Measurements from ENCODE around the gene COA3.

Gene COA3

DNA sequence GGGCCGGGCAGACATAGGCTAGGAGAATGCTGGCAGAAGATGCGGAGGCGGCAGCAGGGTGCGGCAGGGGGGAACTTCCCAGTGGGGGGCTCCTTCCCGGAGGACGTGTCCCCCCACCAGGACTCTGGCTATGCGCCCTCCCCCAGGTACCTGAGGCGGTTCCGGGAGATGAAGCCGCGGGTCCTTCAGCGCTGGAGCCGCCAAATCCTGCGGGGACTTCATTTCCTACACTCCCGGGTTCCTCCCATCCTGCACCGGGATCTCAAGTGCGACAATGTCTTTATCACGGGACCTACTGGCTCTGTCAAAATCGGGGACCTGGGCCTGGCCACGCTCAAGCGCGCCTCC, 14.7 kb downstream of the COA3 start:
- no peak overlapping the region for H4K91ac ChIP-seq (ENCODE audit: low read depth, low read length, poor library complexity)
- H3K23ac ChIP-seq (ENCODE audit: low read depth, low read length, poor library complexity): no peak overlapping the region
- H2BK12ac ChIP-seq (ENCODE audit: low read length): no peak overlapping the region
- H2AFZ ChIP-seq (ENCODE audit: low read length): no peak overlapping the region
- peaks cover 6 to 14% of the 10 kb centered on the region in 2 donors for H3K36me3 ChIP-seq (replicated peaks in 1 of 2; ENCODE audit: control insufficient read depth in 2 of 2, insufficient read depth in 2 of 2, low read length in 2 of 2)
- DNase-seq (ENCODE audit: low spot score): no peak
- H3K4ac ChIP-seq (ENCODE audit: low read length): no peak overlapping the region
- no peak overlapping the region for H3K27ac ChIP-seq (replicated peaks; ENCODE audit: low read length)
- no peak overlapping the region for H3K4me2 ChIP-seq (ENCODE audit: insufficient read depth, low read length, poor library complexity, severe bottlenecking)
- H3K79me1 ChIP-seq (ENCODE audit: low read depth, low read length): no peaks in the 10 kb centered on the region
- H3K4me1 ChIP-seq (ENCODE audit: control insufficient read depth in 2 of 2, insufficient read depth in 1 of 2, low read depth in 1 of 2, low read length in 2 of 2): peaks cover 0 to 9% of the 10 kb centered on the region in 2 donors
- H3K9ac ChIP-seq (ENCODE audit: low read depth, low read length, poor library complexity): no peak overlapping the region
- no peak overlapping the region for H2BK120ac ChIP-seq (ENCODE audit: low read depth, low read length)
- H3K18ac ChIP-seq (ENCODE audit: low read length): no peak overlapping the region
- no peak overlapping the region for H2BK5ac ChIP-seq (ENCODE audit: low read length)
- no peak overlapping the region for H2BK15ac ChIP-seq (ENCODE audit: low read length)
- H3K14ac ChIP-seq (ENCODE audit: low read length): no peak overlapping the region
- H2AK5ac ChIP-seq (ENCODE audit: low read depth, low read length): no peak overlapping the region
- H3K9me3 ChIP-seq (replicated peaks in 1 of 2; ENCODE audit: control insufficient read depth in 2 of 2, insufficient read depth in 1 of 2, low read depth in 1 of 2, low read length in 2 of 2): no peaks in the 10 kb centered on the region
- no CpG with 5 or more reads among the region's 22 CpGs for WGBS, 2 donors (ENCODE audit: extremely low coverage in 2 of 2, insufficient read length in 2 of 2, insufficient replicate concordance in 1 of 2)
- peaks cover 0 to 25% (median 8%) of the 10 kb centered on the region in 3 experiments for H3K27me3 ChIP-seq (ENCODE audit: control insufficient read depth in 3 of 3, insufficient read depth in 3 of 3, low read depth in 1 of 3, low read length in 3 of 3)
- H3K4me3 ChIP-seq (ENCODE audit: low read length in 2 of 2): no peak overlapping the region
- no peak overlapping the region for H4K8ac ChIP-seq (ENCODE audit: low read depth, low read length)

DNA sequence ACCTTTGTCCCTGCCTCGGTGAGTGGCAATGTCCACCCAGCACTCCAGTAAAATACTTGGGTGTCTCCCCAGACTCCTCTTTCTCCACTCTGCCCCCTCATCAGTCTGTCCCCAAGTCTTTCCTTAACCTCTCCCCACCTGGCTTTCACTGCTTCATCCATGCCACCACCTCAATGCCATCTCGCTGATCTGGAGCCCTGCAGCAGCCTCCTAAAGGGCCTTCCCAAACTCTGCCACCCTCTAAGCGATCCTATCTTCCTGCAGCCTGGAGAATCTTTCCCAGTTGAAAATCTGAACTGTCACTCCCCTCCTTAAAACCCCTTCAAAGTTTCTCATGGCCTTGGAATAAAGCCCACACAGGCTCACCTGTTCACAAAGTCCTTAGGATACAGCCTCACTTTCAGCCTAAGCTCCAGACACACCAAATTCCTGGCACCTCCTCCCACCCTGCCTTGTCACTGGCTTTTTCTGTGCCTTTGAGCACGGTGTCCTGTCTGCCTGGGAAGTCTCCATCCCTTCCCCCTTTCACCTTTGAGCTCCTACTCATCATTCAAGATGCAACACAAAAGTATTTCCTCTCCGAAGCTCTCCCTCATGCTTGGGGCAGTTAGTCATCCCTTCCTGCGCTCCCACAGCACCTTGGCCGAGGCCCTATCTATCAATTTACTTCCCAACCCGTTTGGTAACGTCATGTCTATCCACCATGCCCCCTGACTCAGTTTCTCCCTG, 15.3 kb downstream of the COA3 start:
- Histone ChIP-seq H2BK12ac (ENCODE audit: low read length) (no peak overlapping the region), H3K27me3 (ENCODE audit: control insufficient read depth in 3 of 3, insufficient read depth in 3 of 3, low read depth in 1 of 3, low read length in 3 of 3) (peaks cover 0 to 25% (median 8%) of the 10 kb centered on the region in 3 experiments), H2BK15ac (ENCODE audit: low read length) (peak overlapping the region; percentile 33), H2AFZ (ENCODE audit: low read length) (no peak overlapping the region), H3K27ac (replicated peaks; ENCODE audit: low read length) (no peak overlapping the region), H2BK120ac (ENCODE audit: low read depth, low read length) (no peak overlapping the region), H3K9me3 (replicated peaks in 1 of 2; ENCODE audit: control insufficient read depth in 2 of 2, insufficient read depth in 1 of 2, low read depth in 1 of 2, low read length in 2 of 2) (no peaks in the 10 kb centered on the region), H3K9ac (ENCODE audit: low read depth, low read length, poor library complexity) (no peak overlapping the region), H3K79me1 (ENCODE audit: low read depth, low read length) (no peaks in the 10 kb centered on the region), H3K4me3 (ENCODE audit: low read length in 2 of 2) (no peak overlapping the region), H3K4ac (ENCODE audit: low read length) (no peak overlapping the region), H3K18ac (ENCODE audit: low read length) (no peak overlapping the region), H2BK5ac (ENCODE audit: low read length) (no peak overlapping the region), H3K4me2 (ENCODE audit: insufficient read depth, low read length, poor library complexity, severe bottlenecking) (no peak overlapping the region), H3K14ac (ENCODE audit: low read length) (no peak overlapping the region), H4K8ac (ENCODE audit: low read depth, low read length) (peak overlapping the region; percentile 30), H3K4me1 (ENCODE audit: control insufficient read depth in 2 of 2, insufficient read depth in 1 of 2, low read depth in 1 of 2, low read length in 2 of 2) (peaks cover 0 to 9% of the 10 kb centered on the region in 2 donors), H3K23ac (ENCODE audit: low read depth, low read length, poor library complexity) (no peak overlapping the region), H4K91ac (ENCODE audit: low read depth, low read length, poor library complexity) (peak overlapping the region; percentile 22), H2AK5ac (ENCODE audit: low read depth, low read length) (no peak overlapping the region), H3K36me3 (replicated peaks in 1 of 2; ENCODE audit: control insufficient read depth in 2 of 2, insufficient read depth in 2 of 2, low read length in 2 of 2) (peaks cover 6 to 20% of the 10 kb centered on the region in 2 donors)
- no CpG with 5 or more reads among the region's 9 CpGs for WGBS, 2 donors (ENCODE audit: extremely low coverage in 2 of 2, insufficient read length in 2 of 2, insufficient replicate concordance in 1 of 2)
- DNase-seq (ENCODE audit: low spot score): no peak

DNA sequence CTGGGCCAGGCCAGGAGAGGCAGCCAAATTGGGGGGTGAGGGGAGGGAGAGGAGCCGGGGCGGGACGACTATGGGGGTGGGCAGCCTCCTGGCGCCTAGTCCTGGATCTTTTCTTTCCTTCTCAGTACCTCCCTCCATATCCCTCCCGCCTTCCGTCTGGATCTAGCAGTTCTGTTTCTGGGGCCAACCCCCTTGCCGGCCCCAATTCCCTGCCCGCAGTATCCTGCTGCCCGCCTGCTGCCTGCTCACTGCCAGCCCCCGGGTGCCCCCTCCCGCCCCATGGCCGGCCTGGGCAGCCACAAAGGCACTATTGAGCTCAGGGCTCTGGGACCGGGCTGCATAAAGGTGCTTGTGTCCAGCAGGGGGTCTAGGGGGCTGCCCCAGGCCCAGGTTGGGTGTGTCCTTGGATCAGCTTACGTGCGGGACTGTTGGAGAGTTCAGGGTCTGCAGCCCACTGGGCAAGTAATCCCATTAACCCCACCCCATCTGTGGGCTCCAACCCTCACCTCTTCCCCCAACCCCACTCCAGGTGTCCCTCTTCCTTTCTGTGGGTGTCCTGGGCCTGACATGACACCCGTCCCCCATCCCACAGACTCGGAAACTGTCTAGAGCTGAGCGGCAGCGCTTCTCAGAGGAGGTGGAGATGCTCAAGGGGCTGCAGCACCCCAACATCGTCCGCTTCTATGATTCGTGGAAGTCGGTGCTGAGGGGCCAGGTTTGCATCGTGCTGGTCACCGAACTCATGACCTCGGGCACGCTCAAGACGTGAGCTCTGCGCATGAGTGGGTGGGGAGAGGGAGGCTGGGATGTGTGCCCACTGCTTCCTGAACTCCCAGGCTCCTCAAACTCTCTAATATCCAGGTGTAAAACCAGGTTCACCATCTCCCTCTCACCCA, 16.1 kb downstream of the COA3 start:
- Histone ChIP-seq H2BK5ac (ENCODE audit: low read length) (no peak overlapping the region), H3K18ac (ENCODE audit: low read length) (no peak overlapping the region), H3K23ac (ENCODE audit: low read depth, low read length, poor library complexity) (peak overlapping the region; percentile 65), H3K36me3 (replicated peaks in 1 of 2; ENCODE audit: control insufficient read depth in 2 of 2, insufficient read depth in 2 of 2, low read length in 2 of 2) (peaks cover 11 to 27% of the 10 kb centered on the region in 2 donors), H2AK5ac (ENCODE audit: low read depth, low read length) (peak overlapping the region; percentile 52), H3K4me3 (ENCODE audit: low read length in 2 of 2) (no peak overlapping the region), H4K91ac (ENCODE audit: low read depth, low read length, poor library complexity) (peak overlapping the region; percentile 22), H3K9me3 (replicated peaks in 1 of 2; ENCODE audit: control insufficient read depth in 2 of 2, insufficient read depth in 1 of 2, low read depth in 1 of 2, low read length in 2 of 2) (no peaks in the 10 kb centered on the region), H3K4me2 (ENCODE audit: insufficient read depth, low read length, poor library complexity, severe bottlenecking) (no peak overlapping the region), H3K27me3 (ENCODE audit: control insufficient read depth in 3 of 3, insufficient read depth in 3 of 3, low read depth in 1 of 3, low read length in 3 of 3) (peaks cover 0 to 25% (median 8%) of the 10 kb centered on the region in 3 experiments), H4K8ac (ENCODE audit: low read depth, low read length) (no peak overlapping the region), H3K27ac (replicated peaks; ENCODE audit: low read length) (no peak overlapping the region), H2AFZ (ENCODE audit: low read length) (no peak overlapping the region), H3K4ac (ENCODE audit: low read length) (peak overlapping the region; percentile 23), H2BK120ac (ENCODE audit: low read depth, low read length) (no peak overlapping the region), H3K4me1 (ENCODE audit: control insufficient read depth in 2 of 2, insufficient read depth in 1 of 2, low read depth in 1 of 2, low read length in 2 of 2) (peaks cover 0 to 9% of the 10 kb centered on the region in 2 donors), H3K14ac (ENCODE audit: low read length) (no peak overlapping the region), H3K79me1 (ENCODE audit: low read depth, low read length) (no peaks in the 10 kb centered on the region), H3K9ac (ENCODE audit: low read depth, low read length, poor library complexity) (peak overlapping the region; percentile 50), H2BK15ac (ENCODE audit: low read length) (peak overlapping the region; percentile 33), H2BK12ac (ENCODE audit: low read length) (no peak overlapping the region)
- no peak for DNase-seq (ENCODE audit: low spot score)
- no CpG with 5 or more reads among the region's 29 CpGs for WGBS, 2 donors (ENCODE audit: extremely low coverage in 2 of 2, insufficient read length in 2 of 2, insufficient replicate concordance in 1 of 2)

DNA sequence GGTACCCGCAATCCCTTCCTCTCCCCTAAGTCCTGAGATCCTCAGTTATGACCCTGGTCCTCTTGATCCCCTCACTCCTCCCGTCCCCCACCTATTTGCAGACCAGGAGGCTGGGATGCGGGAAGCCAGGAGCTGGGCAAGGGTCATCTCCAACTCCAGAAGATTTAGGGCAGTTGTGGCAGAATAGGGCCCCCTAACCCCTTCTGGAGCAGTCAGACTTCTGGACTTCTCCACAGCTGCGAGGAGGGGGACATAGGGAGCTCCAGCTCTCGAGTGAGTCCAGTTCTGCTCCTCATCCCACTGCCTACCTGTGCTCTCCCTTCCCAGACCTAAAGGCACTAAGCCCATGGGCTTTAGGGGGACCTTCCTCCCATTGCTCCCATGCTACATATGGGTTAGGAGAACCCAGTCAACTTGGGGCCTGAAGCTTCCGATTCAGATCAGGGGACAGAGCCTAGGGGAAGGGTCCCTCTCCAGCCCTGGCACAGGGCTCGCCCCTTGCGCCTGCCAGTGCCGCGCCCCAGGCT, 16.8 kb downstream of the COA3 start:
- no peak overlapping the region for H2BK5ac ChIP-seq (ENCODE audit: low read length)
- no CpG with 5 or more reads among the region's 10 CpGs for WGBS, 2 donors (ENCODE audit: extremely low coverage in 2 of 2, insufficient read length in 2 of 2, insufficient replicate concordance in 1 of 2)
- H3K27me3 ChIP-seq (ENCODE audit: control insufficient read depth in 3 of 3, insufficient read depth in 3 of 3, low read depth in 1 of 3, low read length in 3 of 3): peaks cover 0 to 25% (median 8%) of the 10 kb centered on the region in 3 experiments
- no peak overlapping the region for H3K18ac ChIP-seq (ENCODE audit: low read length)
- no peak overlapping the region for H3K27ac ChIP-seq (replicated peaks; ENCODE audit: low read length)
- no peak overlapping the region for H3K9ac ChIP-seq (ENCODE audit: low read depth, low read length, poor library complexity)
- H3K36me3 ChIP-seq (replicated peaks in 1 of 2; ENCODE audit: control insufficient read depth in 2 of 2, insufficient read depth in 2 of 2, low read length in 2 of 2): peaks cover 11 to 33% of the 10 kb centered on the region in 2 donors
- peak overlapping the region; percentile 65 for H3K23ac ChIP-seq (ENCODE audit: low read depth, low read length, poor library complexity)
- no peak overlapping the region for H2AFZ ChIP-seq (ENCODE audit: low read length)
- H2BK15ac ChIP-seq (ENCODE audit: low read length): no peak overlapping the region
- H3K4me3 ChIP-seq (ENCODE audit: low read length in 2 of 2): no peak overlapping the region
- no peak overlapping the region for H3K4ac ChIP-seq (ENCODE audit: low read length)
- H3K4me1 ChIP-seq (ENCODE audit: control insufficient read depth in 2 of 2, insufficient read depth in 1 of 2, low read depth in 1 of 2, low read length in 2 of 2): peaks cover 0 to 9% of the 10 kb centered on the region in 2 donors
- H2BK120ac ChIP-seq (ENCODE audit: low read depth, low read length): no peak overlapping the region
- no peak overlapping the region for H3K4me2 ChIP-seq (ENCODE audit: insufficient read depth, low read length, poor library complexity, severe bottlenecking)
- no peak overlapping the region for H2AK5ac ChIP-seq (ENCODE audit: low read depth, low read length)
- no peaks in the 10 kb centered on the region for H3K9me3 ChIP-seq (replicated peaks in 1 of 2; ENCODE audit: control insufficient read depth in 2 of 2, insufficient read depth in 1 of 2, low read depth in 1 of 2, low read length in 2 of 2)
- no peak overlapping the region for H4K91ac ChIP-seq (ENCODE audit: low read depth, low read length, poor library complexity)
- H2BK12ac ChIP-seq (ENCODE audit: low read length): peak overlapping the region; percentile 41
- no peak overlapping the region for H4K8ac ChIP-seq (ENCODE audit: low read depth, low read length)
- H3K79me1 ChIP-seq (ENCODE audit: low read depth, low read length): no peaks in the 10 kb centered on the region
- H3K14ac ChIP-seq (ENCODE audit: low read length): no peak overlapping the region
- DNase-seq (ENCODE audit: low spot score): no peak
